ENCODE results near the gene MANEA.
A peak's percentile ranks its signal among the peaks of the same experiment; 100 is the strongest.

DNA sequence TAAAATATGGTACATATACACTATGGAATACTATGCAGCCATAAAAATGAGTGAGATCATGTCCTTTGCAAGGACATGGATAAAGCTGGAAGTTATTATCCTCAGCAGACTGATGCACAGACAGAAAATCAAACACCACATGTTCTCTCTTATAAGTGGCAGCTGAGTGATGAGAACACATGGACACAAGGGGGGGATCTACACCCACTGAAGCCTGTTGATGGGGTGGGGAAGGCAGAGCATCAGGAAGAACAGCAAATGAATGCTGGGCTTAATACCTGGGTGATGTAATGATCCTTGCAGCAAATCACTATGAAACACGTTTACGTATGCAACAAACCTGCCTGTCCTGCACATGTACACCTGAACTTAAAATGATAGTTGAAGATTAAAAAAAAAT lies 71.3 kb downstream of the MANEA start:
- TF ChIP-seq, protein P1, sequence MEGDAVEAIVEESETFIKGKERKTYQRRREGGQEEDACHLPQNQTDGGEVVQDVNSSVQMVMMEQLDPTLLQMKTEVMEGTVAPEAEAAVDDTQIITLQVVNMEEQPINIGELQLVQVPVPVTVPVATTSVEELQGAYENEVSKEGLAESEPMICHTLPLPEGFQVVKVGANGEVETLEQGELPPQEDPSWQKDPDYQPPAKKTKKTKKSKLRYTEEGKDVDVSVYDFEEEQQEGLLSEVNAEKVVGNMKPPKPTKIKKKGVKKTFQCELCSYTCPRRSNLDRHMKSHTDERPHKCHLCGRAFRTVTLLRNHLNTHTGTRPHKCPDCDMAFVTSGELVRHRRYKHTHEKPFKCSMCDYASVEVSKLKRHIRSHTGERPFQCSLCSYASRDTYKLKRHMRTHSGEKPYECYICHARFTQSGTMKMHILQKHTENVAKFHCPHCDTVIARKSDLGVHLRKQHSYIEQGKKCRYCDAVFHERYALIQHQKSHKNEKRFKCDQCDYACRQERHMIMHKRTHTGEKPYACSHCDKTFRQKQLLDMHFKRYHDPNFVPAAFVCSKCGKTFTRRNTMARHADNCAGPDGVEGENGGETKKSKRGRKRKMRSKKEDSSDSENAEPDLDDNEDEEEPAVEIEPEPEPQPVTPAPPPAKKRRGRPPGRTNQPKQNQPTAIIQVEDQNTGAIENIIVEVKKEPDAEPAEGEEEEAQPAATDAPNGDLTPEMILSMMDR (IDR thresholded peaks at IDR 0.05 in 2 of 3, conservative IDR thresholded peaks at IDR 0.05 in 1 of 3; ENCODE audit: borderline replicate concordance in 1 of 3, insufficient read depth in 1 of 3, low read depth in 2 of 3, low read length in 2 of 3), result 0 out of 6 replicates have a peak, but pooled peaks of 1 of the 3 experiments have one; percentile 6
- TF ChIP-seq EZH2 (IDR thresholded peaks at IDR 0.05), result no peak
- no peak for TF ChIP-seq TCF7L2 (IDR thresholded peaks at IDR 0.05; ENCODE audit: borderline replicate concordance, extremely low read depth, insufficient read depth, insufficient read length)
- TF ChIP-seq RAD21 (IDR thresholded peaks at IDR 0.05; ENCODE audit: low read depth), result peak; percentile 35; the same call in 1 of the 2 replicates
